Activated effector memory CD4-positive, alpha-beta T cell treated with Interleukin-2 at 50 U/mL for 16 hours (primary cell): ENCODE data around the gene RPS21.

Source experiments
- DNase-seq: peaks from one replicate; pipeline ENCODE4 v3.0.0-alpha.2; 2020

The RPS21 gene

GRCh38 chr20:62386383-62387218, at the start of gene RPS21:
TSS of gene RPS21 (plus strand) at chr20:62387103. CDS start at chr20:62387339, 236 bp downstream.
- peak; percentile 90 for DNase-seq

- no peak for DNase-seq
Observed at GRCh38 chr20:62337558-62338293, 49.2 kb upstream of the RPS21 start.

GRCh38 chr20:62338294-62338620, 48.6 kb upstream of the RPS21 start:
- no peak for DNase-seq

- DNase-seq: no peak
Observed at GRCh38 chr20:62339647-62340062, 47.2 kb upstream of the RPS21 start.

- no peak for DNase-seq
Observed at GRCh38 chr20:62342910-62343309, 44.0 kb upstream of the RPS21 start.

- DNase-seq: no peak
Observed at GRCh38 chr20:62344092-62344491, 42.8 kb upstream of the RPS21 start.

- no peak for DNase-seq
Observed at GRCh38 chr20:62344782-62345181, 42.1 kb upstream of the RPS21 start.

GRCh38 chr20:62345681-62346370, 41.1 kb upstream of the RPS21 start:
- no peak for DNase-seq

- DNase-seq: no peak
Observed at GRCh38 chr20:62346398-62347150, 40.3 kb upstream of the RPS21 start.

GRCh38 chr20:62347151-62347404, 39.8 kb upstream of the RPS21 start:
- DNase-seq: no peak

- DNase-seq: no peak
Observed at GRCh38 chr20:62347445-62347844, 39.5 kb upstream of the RPS21 start.

- no peak for DNase-seq
Observed at GRCh38 chr20:62348604-62349003, 38.3 kb upstream of the RPS21 start.

GRCh38 chr20:62349556-62350097, 37.3 kb upstream of the RPS21 start:
- DNase-seq: no peak

GRCh38 chr20:62350098-62350628, 36.7 kb upstream of the RPS21 start:
- no peak for DNase-seq

GRCh38 chr20:62350629-62351422, 36.1 kb upstream of the RPS21 start:
- DNase-seq: no peak

- DNase-seq: no peak
Observed at GRCh38 chr20:62351469-62352401, 35.2 kb upstream of the RPS21 start.

GRCh38 chr20:62352402-62353288, 34.3 kb upstream of the RPS21 start:
- no peak for DNase-seq

- no peak for DNase-seq
Observed at GRCh38 chr20:62353289-62354030, 33.4 kb upstream of the RPS21 start.
